Ishikawa (cell line): ENCODE results near the gene F10.

Experiments used
- CEBPB ChIP-seq: IDR thresholded peaks from 2 replicates; pipeline ENCODE4 v1.6.1; 2012
- FOXM1 ChIP-seq: IDR thresholded peaks from 2 replicates; pipeline ENCODE4 v1.6.1; 2012; ENCODE audit warnings: low read depth, borderline replicate concordance
- ZBTB7A ChIP-seq: IDR thresholded peaks from 2 replicates; pipeline ENCODE4 v1.6.1; 2012; ENCODE audit warnings: low read depth

DNA sequence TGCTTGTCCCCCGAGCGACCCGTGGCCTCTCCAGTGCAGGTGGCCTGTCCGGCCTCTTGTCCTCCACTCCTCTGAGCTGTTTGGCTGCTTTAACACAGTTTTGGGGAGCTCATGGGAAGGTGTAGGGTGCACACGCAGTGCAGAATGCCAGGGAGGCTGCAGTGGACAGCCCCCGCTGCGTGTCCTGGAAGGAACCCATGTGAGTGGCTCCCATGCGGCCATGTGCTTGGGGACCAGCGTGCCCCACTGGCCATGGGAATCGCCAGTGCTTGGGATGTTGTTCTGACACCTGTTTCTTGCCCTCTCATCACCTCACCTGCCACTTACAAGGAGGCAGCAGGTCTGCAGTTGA is 39.6 kb upstream of the F10 start:
- TF ChIP-seq ZBTB7A (no peak), CEBPB (no peak), FOXM1 (no peak)
